ENCODE results near the gene SLC9A3.
"Not testable (repeated sequence)": the region's sequence is repeated elsewhere in the genome, so short reads cannot be mapped to it uniquely, and the experiment has no call there.

The SLC9A3 gene

DNA sequence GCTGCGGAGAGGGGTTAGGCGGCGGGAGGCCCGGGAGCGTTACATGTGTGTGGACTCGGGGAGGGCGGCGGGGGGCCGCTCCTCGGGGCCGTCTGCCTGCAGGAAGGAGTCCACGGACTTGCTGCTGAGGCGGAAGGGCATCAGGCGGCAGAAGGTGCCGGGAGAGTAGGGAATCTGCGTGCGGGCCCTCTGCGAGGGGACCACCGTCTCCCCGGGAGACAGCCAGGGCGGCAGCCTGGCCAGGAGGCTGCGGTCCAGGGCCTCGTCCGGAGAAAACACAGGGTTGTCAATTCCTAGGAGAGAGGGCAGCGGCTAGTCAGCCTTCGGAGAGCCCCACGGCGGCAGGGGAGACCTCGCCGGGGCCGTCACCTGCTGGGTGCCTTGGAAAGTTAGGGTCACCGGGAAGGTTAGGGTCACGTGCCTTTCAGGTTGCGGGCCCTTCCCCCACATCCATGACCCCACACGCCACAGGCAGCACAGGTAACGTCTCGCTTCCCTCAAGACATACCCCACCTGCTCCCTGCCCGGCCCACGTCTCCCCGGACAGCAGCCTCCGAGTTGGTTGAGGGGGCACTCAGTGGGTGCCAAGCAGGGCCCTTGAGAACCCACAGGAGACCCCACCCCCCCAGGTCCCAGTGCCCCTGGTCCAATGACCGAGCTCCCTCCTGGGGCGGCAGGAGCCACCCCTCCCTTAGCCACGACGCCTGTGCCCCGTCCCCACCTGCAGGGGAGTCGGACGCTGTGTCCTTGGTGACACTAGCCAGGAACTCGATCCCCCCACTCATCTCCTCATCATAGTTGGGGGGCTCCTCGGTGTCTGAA is 49.2 kb downstream of the SLC9A3 start:
- no peak for DNase-seq (ENCODE audit: low spot score)

DNA sequence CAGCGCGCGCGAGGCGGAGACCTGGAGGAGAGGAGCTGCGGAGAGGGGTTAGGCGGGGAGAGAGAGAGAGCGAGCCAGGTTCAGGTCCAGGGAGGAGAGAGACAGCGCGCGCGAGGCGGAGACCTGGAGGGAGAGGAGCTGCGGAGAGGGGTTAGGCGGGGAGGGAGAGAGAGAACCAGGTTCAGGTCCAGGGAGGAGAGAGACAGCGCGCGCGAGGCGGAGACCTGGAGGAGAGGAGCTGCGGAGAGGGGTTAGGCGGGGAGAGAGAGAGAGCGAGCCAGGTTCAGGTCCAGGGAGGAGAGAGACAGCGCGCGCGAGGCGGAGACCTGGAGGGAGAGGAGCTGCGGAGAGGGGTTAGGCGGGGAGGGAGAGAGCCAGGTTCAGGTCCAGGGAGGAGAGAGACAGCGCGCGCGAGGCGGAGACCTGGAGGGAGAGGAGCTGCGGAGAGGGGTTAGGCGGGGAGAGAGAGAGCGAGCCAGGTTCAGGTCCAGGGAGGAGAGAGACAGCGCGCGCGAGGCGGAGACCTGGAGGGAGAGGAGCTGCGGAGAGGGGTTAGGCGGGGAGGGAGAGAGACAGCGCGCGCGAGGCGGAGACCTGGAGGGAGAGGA is 49.9 kb downstream of the SLC9A3 start:
- DNase-seq (ENCODE audit: low spot score) = not testable (repeated sequence)

GRCh38 chr5:473551-474192 is 50.6 kb downstream of the SLC9A3 start:
- DNase-seq (ENCODE audit: low spot score) = no peak

DNA sequence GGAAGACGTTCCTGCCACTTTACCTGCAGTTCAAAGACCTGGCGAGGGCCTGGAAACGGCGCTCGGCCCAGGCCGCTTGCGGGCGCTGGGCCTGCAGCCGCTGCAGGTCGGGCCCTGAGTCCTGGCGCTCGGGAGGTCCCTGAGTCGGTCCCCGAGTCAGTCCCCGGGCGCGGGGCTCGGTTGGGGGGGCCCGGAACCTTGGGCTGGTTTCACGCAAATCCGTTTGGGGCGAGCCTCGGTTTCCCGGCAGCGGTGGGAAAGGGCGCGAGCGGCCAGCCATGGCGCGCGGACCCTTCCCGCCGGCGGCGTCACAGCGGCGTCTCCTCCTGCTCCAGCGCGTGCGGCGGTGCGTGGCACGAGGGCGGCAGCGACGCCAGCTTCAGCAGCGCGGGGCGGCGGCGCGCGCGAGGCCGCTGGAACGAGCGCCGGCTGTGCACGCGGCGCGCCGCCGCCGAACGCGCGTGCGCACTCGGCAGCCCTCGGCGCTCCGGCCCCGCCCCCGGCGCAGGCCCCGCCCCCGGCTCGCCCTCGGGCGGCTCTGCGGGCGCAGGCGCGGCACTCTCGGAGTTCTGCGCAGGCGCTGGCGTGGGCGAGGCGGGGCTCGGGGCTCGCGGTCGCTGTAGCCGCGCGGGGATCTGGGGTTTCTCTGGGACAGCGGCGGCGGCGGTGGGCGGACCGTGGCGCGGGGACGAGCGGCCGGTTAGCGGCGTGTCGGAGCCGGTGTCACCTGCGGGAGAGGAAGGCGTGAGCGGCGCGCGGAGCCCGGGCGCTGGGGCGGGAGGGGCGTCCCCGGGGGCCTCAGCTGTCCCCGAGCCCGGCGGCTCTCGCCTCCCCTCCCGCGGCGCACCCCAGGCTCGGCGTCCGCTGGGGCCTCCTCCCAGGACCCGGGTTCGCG is 51.3 kb downstream of the SLC9A3 start:
- DNase-seq (ENCODE audit: low spot score) = peak; percentile 100

- DNase-seq (ENCODE audit: low spot score) = no peak
These were observed 52.1 kb downstream of the SLC9A3 start for GRCh38 chr5:472076-472655.

DNA sequence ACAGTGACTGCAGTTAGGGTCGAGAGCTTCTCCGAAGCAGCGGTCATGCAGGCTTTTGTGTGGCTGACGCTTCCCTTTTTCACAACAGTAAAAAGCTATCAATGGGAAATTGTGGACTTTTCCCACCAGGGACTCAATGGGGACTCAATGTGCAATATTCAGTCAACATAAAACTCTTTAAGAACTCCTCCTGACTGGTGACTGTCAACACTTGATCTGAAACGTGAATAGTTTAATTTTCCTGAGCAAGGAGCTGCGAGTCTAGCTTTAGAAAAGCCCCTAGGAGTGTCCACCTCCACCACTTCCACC is 52.5 kb downstream of the SLC9A3 start:
- DNase-seq (ENCODE audit: low spot score) = no peak

DNA sequence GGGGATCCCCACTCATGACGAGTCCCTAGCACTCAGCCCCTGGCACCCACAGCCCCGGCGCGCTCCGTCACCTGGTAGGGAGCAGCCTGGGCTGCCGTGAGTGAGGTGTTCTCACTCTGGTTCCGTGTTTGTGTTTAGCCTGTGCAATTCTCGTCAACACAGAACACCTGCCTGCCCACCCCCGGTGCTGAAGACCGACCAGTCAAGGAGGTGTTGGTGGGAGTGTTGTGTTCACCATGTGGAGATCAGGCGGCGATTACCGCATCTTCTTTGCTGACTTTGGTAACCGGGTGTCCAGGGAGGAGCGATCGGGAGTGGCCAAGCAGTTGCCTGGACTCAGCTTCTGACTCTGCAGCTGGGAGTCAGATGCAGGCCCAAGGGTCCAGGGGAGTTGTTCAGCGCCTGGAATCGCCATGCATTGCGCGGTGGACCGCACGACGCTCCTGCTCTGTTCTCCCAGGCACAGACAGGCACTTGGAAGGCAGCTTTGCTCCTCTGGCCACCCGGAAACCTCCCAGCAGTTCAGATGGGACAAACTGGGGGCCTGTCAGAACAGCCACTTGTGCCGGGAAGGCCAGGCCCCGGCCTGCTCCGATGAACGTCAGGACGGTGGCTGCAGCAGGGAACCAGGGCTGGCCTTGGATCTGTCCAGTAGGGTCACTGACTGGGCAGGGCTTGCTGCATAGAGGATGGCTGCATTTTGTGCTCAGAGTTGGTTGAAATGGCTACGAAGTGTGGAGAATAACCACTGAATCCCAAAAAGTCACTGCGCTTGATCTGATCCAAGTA is 53.1 kb downstream of the SLC9A3 start:
- no peak for DNase-seq (ENCODE audit: low spot score)

- no peak for DNase-seq (ENCODE audit: low spot score)
These were observed 54.3 kb downstream of the SLC9A3 start for GRCh38 chr5:469752-470483.

GRCh38 chr5:468401-468800 is 55.8 kb downstream of the SLC9A3 start:
- no peak for DNase-seq (ENCODE audit: low spot score)

DNA sequence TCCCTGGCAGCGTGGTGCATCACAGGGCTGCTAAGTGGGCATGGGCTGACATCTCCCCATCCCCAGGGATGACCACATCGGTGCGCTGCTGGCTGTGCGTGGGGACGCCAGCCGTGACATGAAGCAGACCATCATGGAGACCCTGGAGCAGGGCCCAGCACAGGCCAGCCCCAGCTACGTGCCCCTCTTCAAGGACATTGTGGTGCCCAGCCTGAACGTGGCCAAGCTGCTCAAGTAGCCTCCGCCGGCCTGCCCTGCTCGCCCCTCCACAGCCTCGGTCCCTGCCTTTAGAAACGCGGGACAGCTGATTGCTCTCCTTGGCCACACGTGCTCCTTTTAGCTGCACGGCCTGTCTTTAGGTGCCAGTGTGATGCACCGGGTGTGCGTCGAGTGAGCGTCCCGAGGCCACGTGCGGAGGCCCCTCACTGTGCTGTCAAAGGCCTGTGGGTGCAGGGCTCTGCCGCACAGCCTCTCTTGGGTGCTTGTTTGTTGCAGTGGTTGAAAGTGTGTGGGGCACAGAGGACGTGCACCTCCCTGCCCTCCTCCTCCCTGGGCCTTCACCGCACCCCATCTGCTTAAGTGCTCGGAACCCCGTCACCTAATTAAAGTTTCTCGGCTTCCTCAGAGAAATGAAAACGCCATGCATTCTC is 57.5 kb downstream of the SLC9A3 start:
- DNase-seq (ENCODE audit: low spot score) = no peak

DNA sequence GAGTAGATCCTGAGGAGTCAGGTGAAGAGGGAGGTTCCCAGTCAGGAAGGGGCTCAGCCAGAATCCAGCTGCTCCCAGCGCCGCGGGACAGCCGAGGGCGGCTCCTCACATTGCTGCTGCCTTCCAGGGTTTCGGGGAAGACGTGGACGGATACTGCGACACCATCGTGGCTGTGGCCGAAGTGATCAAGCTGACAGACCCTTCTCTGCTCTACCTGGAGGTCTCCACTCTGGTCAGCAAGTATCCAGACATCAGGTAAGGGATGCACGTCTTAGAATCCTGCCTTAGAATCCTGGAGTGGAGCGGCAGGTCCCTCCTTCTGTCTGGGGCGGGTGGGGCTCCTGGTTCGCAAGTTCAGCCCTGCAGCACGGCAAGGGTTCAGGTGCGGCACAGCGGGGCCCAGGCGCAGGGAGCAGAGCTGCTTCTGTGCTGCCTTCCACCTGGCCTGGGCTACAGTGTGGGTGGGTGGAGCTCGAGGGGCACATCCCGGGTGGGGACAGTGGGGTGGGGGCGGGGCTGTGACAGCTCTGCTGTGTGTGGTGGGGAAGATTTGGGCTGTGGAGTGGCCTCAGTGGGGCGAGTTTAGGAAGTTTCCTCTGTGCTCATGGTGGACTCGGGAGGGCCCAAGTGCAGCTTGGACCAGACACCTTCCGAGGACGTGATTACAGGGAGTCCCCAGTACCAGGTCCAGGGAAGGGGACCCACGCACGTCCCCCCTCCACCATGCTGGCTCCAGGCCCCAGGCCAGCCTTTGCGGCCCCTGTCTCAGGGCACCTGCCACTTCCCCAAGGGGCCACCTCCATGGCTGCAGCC is 58.5 kb downstream of the SLC9A3 start:
- no peak for DNase-seq (ENCODE audit: low spot score)

GRCh38 chr5:464843-465590 is 59.2 kb downstream of the SLC9A3 start:
- no peak for DNase-seq (ENCODE audit: low spot score)

- DNase-seq (ENCODE audit: low spot score) = no peak
These were observed 59.8 kb downstream of the SLC9A3 start for GRCh38 chr5:464446-464842.

DNA sequence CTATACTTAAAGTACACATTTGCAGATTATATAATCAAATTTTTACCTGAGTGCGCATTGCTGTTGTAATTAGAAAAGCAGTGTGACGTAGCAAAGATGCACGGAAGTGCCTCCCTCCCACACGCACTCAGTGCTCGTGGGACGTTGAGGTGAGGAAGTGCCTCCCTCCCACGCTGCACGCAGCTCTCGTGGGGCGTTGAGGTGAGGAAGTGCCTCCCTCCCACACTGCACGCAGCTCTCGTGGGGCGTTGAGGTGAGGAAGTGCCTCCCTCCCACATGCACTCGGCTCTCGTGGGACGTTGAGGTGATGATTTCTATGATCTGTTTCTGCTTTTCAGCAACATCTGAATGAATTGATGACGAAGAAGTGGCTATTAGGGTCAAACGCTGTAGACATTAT is 60.3 kb downstream of the SLC9A3 start:
- DNase-seq (ENCODE audit: low spot score) = no peak

GRCh38 chr5:463301-463700 is 60.9 kb downstream of the SLC9A3 start:
- no peak for DNase-seq (ENCODE audit: low spot score)

- no peak for DNase-seq (ENCODE audit: low spot score)
These were observed 62.2 kb downstream of the SLC9A3 start for GRCh38 chr5:462051-462481.

- no peak for DNase-seq (ENCODE audit: low spot score)
These were observed 64.0 kb downstream of the SLC9A3 start for GRCh38 chr5:460273-460625.

DNA sequence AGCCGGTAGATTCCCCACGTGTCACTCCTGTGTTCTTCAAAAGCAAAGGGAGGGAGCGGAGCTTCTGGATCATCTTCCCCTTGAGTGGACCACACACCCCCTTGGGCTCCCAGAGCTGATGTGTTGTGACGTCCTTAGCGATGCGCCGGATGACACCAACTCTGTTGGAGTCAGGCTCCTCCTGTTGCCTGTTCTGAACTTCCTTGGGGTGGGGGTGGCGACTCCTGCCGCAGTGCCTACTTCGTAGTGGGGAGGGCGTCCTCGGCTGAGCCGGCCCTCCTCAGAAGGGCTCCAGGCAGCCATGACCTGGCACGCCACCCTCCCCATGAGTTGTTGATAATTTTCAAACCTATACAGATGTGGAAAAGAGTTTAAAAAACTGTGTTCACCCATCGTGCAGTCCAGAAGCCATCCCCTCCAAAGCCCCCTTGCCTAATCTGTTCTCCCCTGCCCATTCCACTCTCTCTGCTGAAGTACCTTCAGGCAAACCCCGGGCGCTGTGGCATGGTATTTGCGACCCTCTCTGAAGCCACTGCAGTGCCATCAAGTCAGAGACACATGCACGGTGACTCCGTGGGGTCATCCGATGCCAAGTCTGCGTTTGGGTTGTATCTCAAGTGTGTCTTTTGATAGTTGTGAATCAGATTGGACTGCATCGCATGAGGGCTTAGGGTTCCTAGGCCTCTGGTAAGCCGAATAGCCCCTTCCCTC is 64.5 kb downstream of the SLC9A3 start:
- no peak for DNase-seq (ENCODE audit: low spot score)
